Measurements from ENCODE around the gene GANC.

Gene GANC

GRCh38 chr15:42272939-42273899, at the start of gene GANC, which contains the start of gene TMEM87A:
GANC (plus strand) TSS chr15:42273201; CDS start chr15:42274482, 1,281 bp downstream.
TMEM87A (minus strand) TSS chr15:42273433; CDS start chr15:42273398, 35 bp downstream.
- CTCF ChIA-PET, result interaction anchor here (0.6 kb wide), 2 partner anchors 168 to 230 kb away, joined by 3 read pairs; no protein-coding TSS in a partner anchor
- TF ChIP-seq ZNF266 (tag by site-specific recombination; IDR thresholded peaks at IDR 0.05; ENCODE audit: low read depth), result no peak
- TF ChIP-seq ZNF18 (tag by site-specific recombination; IDR thresholded peaks at IDR 0.05), result no peak
- TF ChIP-seq CTCF (tag by site-specific recombination; IDR thresholded peaks at IDR 0.05), result no peak
- TF ChIP-seq IKZF3 (tag by site-specific recombination; IDR thresholded peaks at IDR 0.05), result peak; percentile 48; the same call in 1 of the 2 replicates
- peak; percentile 91 for TF ChIP-seq KLF1 (tag by site-specific recombination; IDR thresholded peaks at IDR 0.05)
- TF ChIP-seq ZIC2 (tag by site-specific recombination; IDR thresholded peaks at IDR 0.05), result 0 out of 2 replicates have a peak, but pooled peaks have one; percentile 22
- peak; percentile 87 for TF ChIP-seq GLIS2 (tag by site-specific recombination; IDR thresholded peaks at IDR 0.05)
- TF ChIP-seq INSM2 (tag by site-specific recombination; IDR thresholded peaks at IDR 0.05), result peak; percentile 84
- peak; percentile 98 for TF ChIP-seq ZFP69B (tag by site-specific recombination; IDR thresholded peaks at IDR 0.05)
- TF ChIP-seq ZBTB8A (tag by site-specific recombination; IDR thresholded peaks at IDR 0.05), result peak; percentile 39; the same call in 1 of the 2 replicates
- peak; percentile 73; the same call in 1 of the 2 replicates for TF ChIP-seq ZNF610 (tag by site-specific recombination; IDR thresholded peaks at IDR 0.05; ENCODE audit: borderline replicate concordance)
- 0 out of 2 replicates have a peak, but pooled peaks have one; percentile 40 for TF ChIP-seq ZNF366 (tag by site-specific recombination; conservative IDR thresholded peaks at IDR 0.05)
- peak; percentile 99 for TF ChIP-seq KLF16 (tag by site-specific recombination; IDR thresholded peaks at IDR 0.05)
- no peak; the same call in 1 of the 2 replicates for TF ChIP-seq ZNF623 (tag by site-specific recombination; IDR thresholded peaks at IDR 0.05)
- TF ChIP-seq ZBTB20 (tag by site-specific recombination; IDR thresholded peaks at IDR 0.05), result peak; percentile 37; the same call in 1 of the 2 replicates
- TF ChIP-seq ZNF639 (tag by site-specific recombination; IDR thresholded peaks at IDR 0.05), result peak; percentile 86
- TF ChIP-seq ZNF24 (tag by site-specific recombination; IDR thresholded peaks at IDR 0.05), result peak; percentile 82
- peak; percentile 98 for TF ChIP-seq KLF7 (tag by site-specific recombination; IDR thresholded peaks at IDR 0.05; ENCODE audit: borderline replicate concordance)
- 0 out of 2 replicates have a peak, but pooled peaks have one; percentile 45 for TF ChIP-seq ZNF660 (tag by site-specific recombination; IDR thresholded peaks at IDR 0.05)
- TF ChIP-seq ZEB2 (tag by site-specific recombination; IDR thresholded peaks at IDR 0.05), result peak; percentile 94
- TF ChIP-seq ZBTB49 (tag by site-specific recombination; IDR thresholded peaks at IDR 0.05; ENCODE audit: low read depth), result no peak
- peak; percentile 79; the same call in 1 of the 2 replicates for TF ChIP-seq ZNF76 (tag by site-specific recombination; IDR thresholded peaks at IDR 0.05; ENCODE audit: borderline replicate concordance, low read depth)
- TF ChIP-seq KLF17 (tag by site-specific recombination; IDR thresholded peaks at IDR 0.05), result peak; percentile 90; the same call in 1 of the 2 replicates
- peak; percentile 58; the same call in 1 of the 2 replicates for TF ChIP-seq ZNF2 (tag by site-specific recombination; IDR thresholded peaks at IDR 0.05)
- TF ChIP-seq ZFP37 (tag by site-specific recombination; IDR thresholded peaks at IDR 0.05), result peak; percentile 35; the same call in 1 of the 2 replicates
- TF ChIP-seq ZSCAN23 (tag by site-specific recombination; IDR thresholded peaks at IDR 0.05), result 0 out of 2 replicates have a peak, but pooled peaks have one; percentile 58

More at GRCh38 chr15:42272939-42273899, at the start of gene GANC, which contains the start of gene TMEM87A:
- Histone ChIP-seq H3K36me3 (ENCODE audit: control insufficient read depth in 2 of 2, insufficient read depth in 1 of 2, low read length in 2 of 2) (peaks cover 4 to 6% of the 10 kb centered on the region in 2 experiments; a peak in 2 of 3 replicates), H3K4me1 (ENCODE audit: control insufficient read depth, insufficient read depth, low read length) (no peaks in the 10 kb centered on the region), H3K4me3 (ENCODE audit: low read depth, low read length) (peak within 1 kb of the TSS; percentile 99), H3K27ac (ENCODE audit: extremely low read depth, low read depth, low read length) (peak within 1 kb of the TSS; percentile 81), H3K9me3 (ENCODE audit: control insufficient read depth, insufficient read depth, low read depth, low read length) (no peaks in the 10 kb centered on the region)
- POLR2A ChIA-PET, result interaction anchor here (0.6 to 1.2 kb wide), 9 partner anchors 12 to 301 kb away, joined by 3 to 10 read pairs (median 4); partner anchors contain the start of genes EHD4, SNAP23 and VPS39
